ENCODE measurements around the gene MYO18B.

MYO18B gene

GRCh38 chr22:25712661-25713400 is 29.2 kb upstream of the MYO18B start:
- TF ChIP-seq POU2F2 (IDR thresholded peaks at IDR 0.05; ENCODE audit: low read depth, low read length) (no peak), POLR2AphosphoS5 (IDR thresholded peaks at IDR 0.05; ENCODE audit: low read depth, low read length) (no peak), PAX5 (IDR thresholded peaks at IDR 0.05; ENCODE audit: insufficient read depth, low read length, severe bottlenecking) (no peak), SPI1 (IDR thresholded peaks at IDR 0.05; ENCODE audit: low read depth, low read length) (no peak), TAF1 (IDR thresholded peaks at IDR 0.05; ENCODE audit: low read depth, low read length) (no peak), POLR2A (IDR thresholded peaks at IDR 0.05; ENCODE audit: low read depth, low read length) (no peak)
- DNase-seq (ENCODE audit: insufficient read length, low spot score), result no peak
- no peak for FAIRE-seq

GRCh38 chr22:25714070-25714469 is 27.9 kb upstream of the MYO18B start:
- no peak for DNase-seq (ENCODE audit: insufficient read length, low spot score)
- TF ChIP-seq POLR2AphosphoS5 (IDR thresholded peaks at IDR 0.05; ENCODE audit: low read depth, low read length), result no peak
- no peak for TF ChIP-seq POU2F2 (IDR thresholded peaks at IDR 0.05; ENCODE audit: low read depth, low read length)
- TF ChIP-seq SPI1 (IDR thresholded peaks at IDR 0.05; ENCODE audit: low read depth, low read length), result no peak
- no peak for TF ChIP-seq POLR2A (IDR thresholded peaks at IDR 0.05; ENCODE audit: low read depth, low read length)
- TF ChIP-seq PAX5 (IDR thresholded peaks at IDR 0.05; ENCODE audit: insufficient read depth, low read length, severe bottlenecking), result no peak
- no peak for TF ChIP-seq TAF1 (IDR thresholded peaks at IDR 0.05; ENCODE audit: low read depth, low read length)
- no peak for FAIRE-seq

GRCh38 chr22:25714739-25715138 is 27.2 kb upstream of the MYO18B start:
- DNase-seq (ENCODE audit: insufficient read length, low spot score) (no peak), FAIRE-seq (no peak)
- TF ChIP-seq POLR2AphosphoS5 (IDR thresholded peaks at IDR 0.05; ENCODE audit: low read depth, low read length) (no peak), SPI1 (IDR thresholded peaks at IDR 0.05; ENCODE audit: low read depth, low read length) (no peak), TAF1 (IDR thresholded peaks at IDR 0.05; ENCODE audit: low read depth, low read length) (no peak), PAX5 (IDR thresholded peaks at IDR 0.05; ENCODE audit: insufficient read depth, low read length, severe bottlenecking) (no peak), POLR2A (IDR thresholded peaks at IDR 0.05; ENCODE audit: low read depth, low read length) (no peak), POU2F2 (IDR thresholded peaks at IDR 0.05; ENCODE audit: low read depth, low read length) (no peak)

GRCh38 chr22:25716637-25717036 is 25.4 kb upstream of the MYO18B start:
- DNase-seq (ENCODE audit: insufficient read length, low spot score) (no peak), FAIRE-seq (no peak)
- TF ChIP-seq POLR2AphosphoS5 (IDR thresholded peaks at IDR 0.05; ENCODE audit: low read depth, low read length) (no peak), TAF1 (IDR thresholded peaks at IDR 0.05; ENCODE audit: low read depth, low read length) (no peak), POU2F2 (IDR thresholded peaks at IDR 0.05; ENCODE audit: low read depth, low read length) (no peak), SPI1 (IDR thresholded peaks at IDR 0.05; ENCODE audit: low read depth, low read length) (no peak), POLR2A (IDR thresholded peaks at IDR 0.05; ENCODE audit: low read depth, low read length) (no peak), PAX5 (IDR thresholded peaks at IDR 0.05; ENCODE audit: insufficient read depth, low read length, severe bottlenecking) (no peak)

- no peak for TF ChIP-seq POU2F2 (IDR thresholded peaks at IDR 0.05; ENCODE audit: low read depth, low read length)
- TF ChIP-seq PAX5 (IDR thresholded peaks at IDR 0.05; ENCODE audit: insufficient read depth, low read length, severe bottlenecking), result no peak
- no peak for TF ChIP-seq POLR2A (IDR thresholded peaks at IDR 0.05; ENCODE audit: low read depth, low read length)
- FAIRE-seq (no peak), DNase-seq (ENCODE audit: insufficient read length, low spot score) (no peak)
Measured at GRCh38 chr22:25718135-25718840, 23.7 kb upstream of the MYO18B start.

- no peak for FAIRE-seq
- TF ChIP-seq POLR2A (IDR thresholded peaks at IDR 0.05; ENCODE audit: low read depth, low read length) (no peak), SPI1 (IDR thresholded peaks at IDR 0.05; ENCODE audit: low read depth, low read length) (no peak), PAX5 (IDR thresholded peaks at IDR 0.05; ENCODE audit: insufficient read depth, low read length, severe bottlenecking) (no peak), TAF1 (IDR thresholded peaks at IDR 0.05; ENCODE audit: low read depth, low read length) (no peak), POU2F2 (IDR thresholded peaks at IDR 0.05; ENCODE audit: low read depth, low read length) (no peak), POLR2AphosphoS5 (IDR thresholded peaks at IDR 0.05; ENCODE audit: low read depth, low read length) (no peak)
- DNase-seq (ENCODE audit: insufficient read length, low spot score), result no peak
Measured at GRCh38 chr22:25722223-25722622, 19.8 kb upstream of the MYO18B start.

- TF ChIP-seq POU2F2 (IDR thresholded peaks at IDR 0.05; ENCODE audit: low read depth, low read length) (no peak), TAF1 (IDR thresholded peaks at IDR 0.05; ENCODE audit: low read depth, low read length) (no peak), POLR2A (IDR thresholded peaks at IDR 0.05; ENCODE audit: low read depth, low read length) (no peak), SPI1 (IDR thresholded peaks at IDR 0.05; ENCODE audit: low read depth, low read length) (no peak), PAX5 (IDR thresholded peaks at IDR 0.05; ENCODE audit: insufficient read depth, low read length, severe bottlenecking) (no peak), POLR2AphosphoS5 (IDR thresholded peaks at IDR 0.05; ENCODE audit: low read depth, low read length) (no peak)
- no peak for DNase-seq (ENCODE audit: insufficient read length, low spot score)
- FAIRE-seq, result no peak
Measured at GRCh38 chr22:25722626-25723025, 19.4 kb upstream of the MYO18B start.

GRCh38 chr22:25726241-25726640 is 15.7 kb upstream of the MYO18B start:
- no peak for FAIRE-seq
- TF ChIP-seq POLR2AphosphoS5 (IDR thresholded peaks at IDR 0.05; ENCODE audit: low read depth, low read length), result no peak
- TF ChIP-seq SPI1 (IDR thresholded peaks at IDR 0.05; ENCODE audit: low read depth, low read length), result no peak
- no peak for TF ChIP-seq POLR2A (IDR thresholded peaks at IDR 0.05; ENCODE audit: low read depth, low read length)
- no peak for TF ChIP-seq TAF1 (IDR thresholded peaks at IDR 0.05; ENCODE audit: low read depth, low read length)
- TF ChIP-seq POU2F2 (IDR thresholded peaks at IDR 0.05; ENCODE audit: low read depth, low read length), result no peak
- no peak for DNase-seq (ENCODE audit: insufficient read length, low spot score)

- DNase-seq (ENCODE audit: insufficient read length, low spot score) (no peak), FAIRE-seq (no peak)
- TF ChIP-seq TAF1 (IDR thresholded peaks at IDR 0.05; ENCODE audit: low read depth, low read length) (no peak), POLR2AphosphoS5 (IDR thresholded peaks at IDR 0.05; ENCODE audit: low read depth, low read length) (no peak), POU2F2 (IDR thresholded peaks at IDR 0.05; ENCODE audit: low read depth, low read length) (no peak), SPI1 (IDR thresholded peaks at IDR 0.05; ENCODE audit: low read depth, low read length) (no peak), PAX5 (IDR thresholded peaks at IDR 0.05; ENCODE audit: insufficient read depth, low read length, severe bottlenecking) (no peak), POLR2A (IDR thresholded peaks at IDR 0.05; ENCODE audit: low read depth, low read length) (no peak)
Measured at GRCh38 chr22:25728071-25728470, 13.9 kb upstream of the MYO18B start.
